Measurements from ENCODE around the gene ABHD5.
A peak's percentile ranks its signal among the peaks of the same experiment; 100 is the strongest.

ABHD5 gene

DNA sequence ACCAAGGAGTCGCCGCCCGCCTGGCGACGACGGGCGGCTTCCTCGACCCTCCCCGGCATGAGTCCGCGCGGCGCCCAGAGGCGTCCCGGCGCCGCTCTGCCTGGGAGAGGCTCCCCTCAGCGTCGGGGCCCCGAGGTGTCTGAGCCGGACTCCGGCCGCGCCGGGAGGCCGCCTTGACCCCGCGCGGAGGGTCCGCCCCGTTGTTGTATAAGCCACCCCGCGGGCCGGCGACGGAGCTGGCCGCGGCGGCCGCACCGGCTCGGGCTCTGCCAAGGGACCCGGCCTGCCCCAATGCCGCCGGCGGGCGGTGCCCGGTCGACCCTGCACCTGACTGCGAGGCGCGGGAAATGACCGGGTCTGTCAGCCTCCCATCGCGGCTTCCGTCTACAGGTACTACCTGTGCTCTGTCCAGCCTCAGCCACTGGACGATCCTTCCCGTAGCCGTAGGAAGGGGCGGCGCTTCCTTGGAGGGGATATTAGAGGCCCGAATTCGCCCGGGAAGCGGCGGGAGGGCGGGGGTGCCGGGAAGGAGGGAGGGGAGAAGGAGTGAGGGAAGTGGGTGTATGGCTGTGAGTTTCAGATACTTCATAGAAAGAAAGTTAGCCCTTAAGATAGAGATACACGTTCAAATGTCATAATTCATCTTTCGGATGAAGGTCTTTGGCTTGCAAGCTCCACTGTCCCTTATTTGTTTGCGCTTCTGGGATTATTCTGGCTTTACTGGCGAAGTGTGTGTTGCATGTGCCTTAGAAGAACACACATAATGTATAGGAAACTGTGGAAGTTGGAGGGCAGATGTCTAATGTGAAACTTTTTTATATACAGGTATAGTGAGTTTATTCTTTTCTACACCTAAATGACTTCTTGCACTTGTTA, 620 bp downstream of the ABHD5 start:
- TF ChIP-seq, protein P1, sequence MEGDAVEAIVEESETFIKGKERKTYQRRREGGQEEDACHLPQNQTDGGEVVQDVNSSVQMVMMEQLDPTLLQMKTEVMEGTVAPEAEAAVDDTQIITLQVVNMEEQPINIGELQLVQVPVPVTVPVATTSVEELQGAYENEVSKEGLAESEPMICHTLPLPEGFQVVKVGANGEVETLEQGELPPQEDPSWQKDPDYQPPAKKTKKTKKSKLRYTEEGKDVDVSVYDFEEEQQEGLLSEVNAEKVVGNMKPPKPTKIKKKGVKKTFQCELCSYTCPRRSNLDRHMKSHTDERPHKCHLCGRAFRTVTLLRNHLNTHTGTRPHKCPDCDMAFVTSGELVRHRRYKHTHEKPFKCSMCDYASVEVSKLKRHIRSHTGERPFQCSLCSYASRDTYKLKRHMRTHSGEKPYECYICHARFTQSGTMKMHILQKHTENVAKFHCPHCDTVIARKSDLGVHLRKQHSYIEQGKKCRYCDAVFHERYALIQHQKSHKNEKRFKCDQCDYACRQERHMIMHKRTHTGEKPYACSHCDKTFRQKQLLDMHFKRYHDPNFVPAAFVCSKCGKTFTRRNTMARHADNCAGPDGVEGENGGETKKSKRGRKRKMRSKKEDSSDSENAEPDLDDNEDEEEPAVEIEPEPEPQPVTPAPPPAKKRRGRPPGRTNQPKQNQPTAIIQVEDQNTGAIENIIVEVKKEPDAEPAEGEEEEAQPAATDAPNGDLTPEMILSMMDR (IDR thresholded peaks at IDR 0.05; ENCODE audit: insufficient read depth, low read length, missing control alignments): no peak
- CTCF ChIA-PET: interaction anchor here (0.7 to 1.3 kb wide), 4 partner anchors 13 to 530 kb away, joined by 3 read pairs; no protein-coding TSS in a partner anchor
- POLR2A ChIA-PET: interaction anchor here (0.6 kb wide), 1 partner anchor 78 kb away, joined by 3 read pairs; no protein-coding TSS in a partner anchor
- H3K4me3 ChIP-seq (ENCODE audit: low read depth, low read length): peak overlapping the region; percentile 75
- DNase-seq (ENCODE audit: low read depth, low spot score): no peak

DNA sequence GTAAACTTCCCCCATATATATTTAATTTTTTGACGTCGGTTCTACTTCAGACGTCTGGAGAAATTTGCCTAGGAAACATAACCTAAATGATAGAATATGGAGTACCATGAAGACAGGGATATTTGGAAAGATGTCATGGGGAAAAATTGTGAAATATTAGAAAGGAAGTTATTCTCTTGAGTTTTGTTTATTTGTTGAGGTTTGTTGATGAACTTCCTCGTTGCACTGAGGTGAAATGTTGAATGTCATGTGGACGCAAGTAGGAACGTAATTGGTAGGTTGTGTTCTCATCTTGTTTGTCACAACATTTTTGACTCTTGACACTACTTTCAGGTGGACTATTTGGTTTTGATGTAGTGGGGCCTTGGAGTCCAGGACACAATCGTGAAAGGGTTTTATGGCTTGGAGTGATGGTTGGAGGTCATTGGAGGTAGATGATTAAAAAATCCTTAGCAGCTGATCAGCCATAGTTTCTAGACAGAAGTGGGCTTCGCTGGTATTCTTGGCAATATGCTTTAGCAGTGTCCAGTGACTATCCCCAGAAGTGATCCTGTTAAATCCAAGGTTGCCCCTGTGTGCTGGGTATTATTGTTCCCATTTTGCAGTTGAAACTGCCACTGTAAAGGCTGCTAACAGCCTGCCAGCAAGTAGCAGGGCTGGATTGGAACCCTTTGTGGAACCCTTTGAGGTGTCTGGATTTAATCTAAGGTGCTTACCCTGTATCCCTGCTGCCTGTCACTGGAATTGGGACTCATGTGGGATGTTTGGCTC, 1.5 kb downstream of the ABHD5 start:
- no peak for DNase-seq (ENCODE audit: low read depth, low spot score)
- no peak overlapping the region for H3K4me3 ChIP-seq (ENCODE audit: low read depth, low read length)
- CTCF ChIA-PET: no interaction called here
- TF ChIP-seq, protein P1 (IDR thresholded peaks at IDR 0.05; ENCODE audit: insufficient read depth, low read length, missing control alignments): no peak
- POLR2A ChIA-PET: no interaction called here

DNA sequence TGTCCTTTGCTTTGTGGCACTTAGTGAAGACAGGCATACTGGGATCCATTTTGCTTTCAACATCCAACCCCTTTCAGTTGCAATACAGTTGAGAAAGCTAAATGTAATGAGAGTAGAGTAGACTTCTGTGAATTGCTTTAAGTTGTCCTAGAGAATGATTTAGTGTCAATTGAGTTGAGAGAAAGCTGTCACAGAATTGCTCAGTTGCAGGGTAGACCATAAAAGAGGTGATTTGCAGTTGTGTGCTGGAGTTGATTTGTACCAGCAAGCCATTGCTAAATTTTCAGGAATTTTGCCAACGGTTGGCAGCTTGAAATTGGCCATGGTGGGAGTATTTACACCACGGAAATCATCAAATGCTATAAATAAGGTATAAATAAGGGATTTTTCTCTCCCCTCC, 2.2 kb downstream of the ABHD5 start:
- CTCF ChIA-PET: interaction anchor here (1.4 kb wide), 1 partner anchor 13 kb away, joined by 7 read pairs; no protein-coding TSS in a partner anchor
- H3K4me3 ChIP-seq (ENCODE audit: low read depth, low read length): no peak overlapping the region

DNA sequence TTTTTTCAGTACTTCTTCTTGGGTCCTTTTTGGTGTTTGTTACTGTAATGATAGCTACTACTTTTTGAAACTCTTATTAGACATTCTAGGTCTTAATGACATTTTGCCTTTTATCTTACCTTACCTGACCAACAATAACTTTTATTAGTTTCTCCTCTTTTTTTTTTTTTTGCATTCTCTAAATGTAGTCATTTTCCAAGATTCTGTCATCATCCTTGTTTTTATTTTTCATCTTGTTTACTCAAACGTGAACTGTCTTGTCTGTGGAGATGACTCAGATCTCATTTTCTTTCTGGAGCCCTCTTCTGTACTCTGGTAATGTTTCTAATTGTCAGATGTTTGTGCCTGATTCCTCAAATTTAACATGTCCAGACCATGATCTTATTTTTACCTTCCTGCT, 2.9 kb downstream of the ABHD5 start:
- no peak for DNase-seq (ENCODE audit: low read depth, low spot score)
- POLR2A ChIA-PET: no interaction called here
- H3K4me3 ChIP-seq (ENCODE audit: low read depth, low read length): no peak overlapping the region
- CTCF ChIA-PET: interaction anchor here (1.4 kb wide), 1 partner anchor 12 kb away, joined by 7 read pairs; no protein-coding TSS in a partner anchor
- TF ChIP-seq, protein P1 (IDR thresholded peaks at IDR 0.05; ENCODE audit: insufficient read depth, low read length, missing control alignments): no peak

More for the DNA sequence above, 2.2 kb downstream of the ABHD5 start:
- DNase-seq (ENCODE audit: low read depth, low spot score): no peak
- POLR2A ChIA-PET: no interaction called here
- TF ChIP-seq, protein P1 (IDR thresholded peaks at IDR 0.05; ENCODE audit: insufficient read depth, low read length, missing control alignments): no peak

DNA sequence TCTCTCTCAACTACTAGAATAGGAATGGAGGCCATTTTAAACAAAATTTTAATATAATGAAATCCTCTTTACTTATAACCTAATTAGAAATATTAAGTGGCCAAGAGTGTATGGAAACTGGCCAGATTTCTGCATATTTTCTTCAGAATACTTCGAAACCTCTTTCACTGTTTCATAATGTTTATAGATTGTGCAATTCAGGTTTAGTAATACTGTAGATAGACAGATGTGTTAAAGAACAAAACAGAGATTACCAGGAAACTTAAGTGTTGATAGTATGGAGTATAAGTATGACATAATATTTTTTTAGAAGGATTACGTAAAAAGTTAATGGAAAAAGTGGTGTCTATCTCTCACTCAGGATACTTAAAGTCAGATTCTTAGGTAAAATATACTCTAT, 4.7 kb downstream of the ABHD5 start:
- ChIA-PET CTCF (interaction anchor here (3.3 kb wide), 1 partner anchor 12 kb away, joined by 20 read pairs; no protein-coding TSS in a partner anchor), POLR2A (no interaction called here)

More for the DNA sequence above, 4.7 kb downstream of the ABHD5 start:
- DNase-seq (ENCODE audit: low read depth, low spot score): peak; percentile 37
- TF ChIP-seq, protein P1 (IDR thresholded peaks at IDR 0.05; ENCODE audit: insufficient read depth, low read length, missing control alignments): no peak
- no peak overlapping the region for H3K4me3 ChIP-seq (ENCODE audit: low read depth, low read length)
